K562 (cell line): ENCODE results near the gene NCOA1.

Source experiments
- CBFA2T3 ChIP-seq: fragments of 450-650 bp; IDR thresholded peaks from 2 replicates; pipeline ENCODE4 v1.6.1; 2017
- EGR1 ChIP-seq: fragments of 450-650 bp; conservative IDR thresholded peaks from 2 replicates; pipeline ENCODE4 v1.6.1; 2017; ENCODE audit warnings: mild to moderate bottlenecking
- FOXP4 ChIP-seq: sonication (generic); formaldehyde crosslinking; IDR thresholded peaks from 2 replicates; pipeline ENCODE4 v1.8.0; 2022; ENCODE audit warnings: mild to moderate bottlenecking, missing genetic modification reagents, borderline replicate concordance
- RFX5 ChIP-seq: IDR thresholded peaks from 2 replicates; pipeline ENCODE4 v1.6.1; 2011; ENCODE audit warnings: low read depth, mild to moderate bottlenecking, improper control_type of control experiment, low read length
- SMAD4 ChIP-seq: fragments of 250-450 bp; sonication (Bioruptor Pico); conservative IDR thresholded peaks from 2 replicates; pipeline ENCODE4 v1.8.0; 2021; ENCODE audit warnings: inconsistent platforms, mild to moderate bottlenecking, moderate library complexity
- ZFX ChIP-seq: sonication (generic); formaldehyde crosslinking; IDR thresholded peaks from 2 replicates; pipeline ENCODE4 v1.8.0; 2022; ENCODE audit warnings: mild to moderate bottlenecking, missing genetic modification reagents, moderate library complexity
- TF ChIP-seq, protein P1 (sequence below), 3 experiments: IDR thresholded peaks in 2 of 3; conservative IDR thresholded peaks in 1 of 3; 2 replicates each; pipeline ENCODE4 v1.5.1; 2011 to 2012; ENCODE audit warnings: low read length in 3 of 3, mild to moderate bottlenecking in 3 of 3, control low read depth in 2 of 3, improper control_type of control experiment in 1 of 3, inconsistent platforms in 1 of 3, low read depth in 1 of 3, mixed read lengths in 1 of 3, moderate library complexity in 1 of 3; ENCODE audit not compliant: insufficient read depth in 2 of 3

DNA sequence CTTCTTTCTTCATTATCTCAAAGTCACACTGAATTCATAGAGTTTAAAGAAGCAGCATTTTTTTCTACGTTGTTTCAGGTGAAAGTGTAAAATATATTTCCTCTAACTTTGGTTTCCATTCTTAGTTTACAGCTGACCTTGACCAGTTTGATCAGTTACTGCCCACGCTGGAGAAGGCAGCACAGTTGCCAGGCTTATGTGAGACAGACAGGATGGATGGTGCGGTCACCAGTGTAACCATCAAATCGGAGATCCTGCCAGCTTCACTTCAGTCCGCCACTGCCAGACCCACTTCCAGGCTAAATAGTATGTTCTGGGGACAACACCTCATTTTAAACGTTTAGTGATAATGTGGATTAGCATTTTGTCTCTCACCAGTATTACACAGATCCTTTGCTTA is 219.8 kb downstream of the NCOA1 start:
- TF ChIP-seq, protein P1, sequence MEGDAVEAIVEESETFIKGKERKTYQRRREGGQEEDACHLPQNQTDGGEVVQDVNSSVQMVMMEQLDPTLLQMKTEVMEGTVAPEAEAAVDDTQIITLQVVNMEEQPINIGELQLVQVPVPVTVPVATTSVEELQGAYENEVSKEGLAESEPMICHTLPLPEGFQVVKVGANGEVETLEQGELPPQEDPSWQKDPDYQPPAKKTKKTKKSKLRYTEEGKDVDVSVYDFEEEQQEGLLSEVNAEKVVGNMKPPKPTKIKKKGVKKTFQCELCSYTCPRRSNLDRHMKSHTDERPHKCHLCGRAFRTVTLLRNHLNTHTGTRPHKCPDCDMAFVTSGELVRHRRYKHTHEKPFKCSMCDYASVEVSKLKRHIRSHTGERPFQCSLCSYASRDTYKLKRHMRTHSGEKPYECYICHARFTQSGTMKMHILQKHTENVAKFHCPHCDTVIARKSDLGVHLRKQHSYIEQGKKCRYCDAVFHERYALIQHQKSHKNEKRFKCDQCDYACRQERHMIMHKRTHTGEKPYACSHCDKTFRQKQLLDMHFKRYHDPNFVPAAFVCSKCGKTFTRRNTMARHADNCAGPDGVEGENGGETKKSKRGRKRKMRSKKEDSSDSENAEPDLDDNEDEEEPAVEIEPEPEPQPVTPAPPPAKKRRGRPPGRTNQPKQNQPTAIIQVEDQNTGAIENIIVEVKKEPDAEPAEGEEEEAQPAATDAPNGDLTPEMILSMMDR (IDR thresholded peaks at IDR 0.05 in 2 of 3, conservative IDR thresholded peaks at IDR 0.05 in 1 of 3; ENCODE audit: insufficient read depth in 2 of 3, low read depth in 1 of 3, low read length in 3 of 3) = no peak
- TF ChIP-seq RFX5 (no peak), FOXP4 (CRISPR knock-in tag) (no peak), CBFA2T3 (no peak), ZFX (CRISPR knock-in tag) (no peak), SMAD4 (no peak), EGR1 (no peak)
